Fibroblast of lung (primary cell): ENCODE data around the gene TMEM132D. TPM values are rescaled to one million over a fixed set of nuclear protein-coding genes. Genes with fewer than 3 reads are reported as not detected.

Source experiments
- DNase-seq, 2 donors: peaks; one replicate each; pipeline versions ENCODE4 v3.0.0 to v3.0.0-alpha.2; 2010; ENCODE audit warnings: low read depth in 2 of 2
- H2AFZ ChIP-seq: 2 replicates; pipeline ENCODE4 v1.5.1; 2012; ENCODE audit warnings: low read length, control low read depth, inconsistent platforms
- H3K27ac ChIP-seq: 2 replicates; pipeline ENCODE4 v1.5.1; 2011; ENCODE audit warnings: low read length, control low read depth; ENCODE audit not compliant: insufficient read depth
- H3K27me3 ChIP-seq: 2 replicates; pipeline ENCODE4 v1.5.1; 2011; ENCODE audit warnings: mild to moderate bottlenecking, low read length; ENCODE audit not compliant: control insufficient read depth, insufficient read depth
- H3K36me3 ChIP-seq: 2 replicates; pipeline ENCODE4 v1.5.1; 2011; ENCODE audit warnings: low read length; ENCODE audit not compliant: control insufficient read depth, insufficient read depth
- H3K4me1 ChIP-seq: 2 replicates; pipeline ENCODE4 v1.5.1; 2011; ENCODE audit warnings: low read length; ENCODE audit not compliant: control insufficient read depth, insufficient read depth; ENCODE audit errors: extremely low read depth
- H3K4me2 ChIP-seq: 2 replicates; pipeline ENCODE4 v1.5.1; 2011; ENCODE audit warnings: low read length, control low read depth; ENCODE audit not compliant: insufficient read depth; ENCODE audit errors: extremely low read depth
- H3K4me3 ChIP-seq, 4 experiments: fragments of 200-600 bp in 1 of 4; sonication (generic) in 1 of 4; replicated peaks in 1 of 4; 2 replicates each; pipeline ENCODE4 v1.5.1; 2011 to 2016; ENCODE audit warnings: low read length in 4 of 4, low read depth in 3 of 4, mild to moderate bottlenecking in 3 of 4, control low read depth in 2 of 4, inconsistent platforms in 1 of 4, mixed read lengths in 1 of 4; ENCODE audit not compliant: insufficient read depth in 1 of 4; ENCODE audit errors: control extremely low read depth in 1 of 4
- H3K79me2 ChIP-seq: 2 replicates; pipeline ENCODE4 v1.5.1; 2012; ENCODE audit warnings: mild to moderate bottlenecking, low read length, inconsistent platforms; ENCODE audit not compliant: control insufficient read depth, insufficient read depth
- H3K9ac ChIP-seq: 2 replicates; pipeline ENCODE4 v1.5.1; 2011; ENCODE audit warnings: mild to moderate bottlenecking, low read length, control low read depth; ENCODE audit not compliant: insufficient read depth
- H3K9me3 ChIP-seq: 2 replicates; pipeline ENCODE4 v1.5.1; 2012; ENCODE audit warnings: low read depth, low read length; ENCODE audit not compliant: control insufficient read depth, insufficient read depth
- H4K20me1 ChIP-seq: 2 replicates; pipeline ENCODE4 v1.5.1; 2011; ENCODE audit warnings: low read length; ENCODE audit not compliant: control insufficient read depth, insufficient read depth; ENCODE audit errors: extremely low read depth
- EZH2 ChIP-seq: IDR thresholded peaks from 2 replicates; pipeline ENCODE4 v1.5.1; 2012; ENCODE audit warnings: low read length, control low read depth, mild to moderate bottlenecking; ENCODE audit errors: missing control alignments
- polyA plus RNA-seq, 2 donors: library from polyadenylated mRNA; depleted of rRNA in 1 of 2; stranded (reverse) in 1 of 2; unstranded in 1 of 2; fragments of >200 nt; gene quantifications; 2 replicates each; pipeline ENCODE4 v1.2.1, GENCODE V29; 2011 to 2012; ENCODE audit warnings: missing spikeins in 1 of 2
- total RNA-seq: library from RNA; depleted of rRNA; stranded (reverse); fragments of >200 nt; gene quantifications from 2 replicates; pipeline ENCODE4 v1.2.1, GENCODE V29; 2014
- TF ChIP-seq, protein P1 (sequence below), 2 donors: IDR thresholded peaks in 1 of 2; conservative IDR thresholded peaks in 1 of 2; 1 replicate in 1 of 2; 2 replicates in 1 of 2; pipeline ENCODE4 v1.5.1; 2011 to 2012; ENCODE audit warnings: low read length in 2 of 2, control low read depth in 1 of 2, inconsistent platforms in 1 of 2, low read depth in 1 of 2, mild to moderate bottlenecking in 1 of 2

TMEM132D gene
- total and polyA plus RNA-seq, 2 donors (not counting 1 experiment from before 2014, with no cell fraction given), result not detected

DNA sequence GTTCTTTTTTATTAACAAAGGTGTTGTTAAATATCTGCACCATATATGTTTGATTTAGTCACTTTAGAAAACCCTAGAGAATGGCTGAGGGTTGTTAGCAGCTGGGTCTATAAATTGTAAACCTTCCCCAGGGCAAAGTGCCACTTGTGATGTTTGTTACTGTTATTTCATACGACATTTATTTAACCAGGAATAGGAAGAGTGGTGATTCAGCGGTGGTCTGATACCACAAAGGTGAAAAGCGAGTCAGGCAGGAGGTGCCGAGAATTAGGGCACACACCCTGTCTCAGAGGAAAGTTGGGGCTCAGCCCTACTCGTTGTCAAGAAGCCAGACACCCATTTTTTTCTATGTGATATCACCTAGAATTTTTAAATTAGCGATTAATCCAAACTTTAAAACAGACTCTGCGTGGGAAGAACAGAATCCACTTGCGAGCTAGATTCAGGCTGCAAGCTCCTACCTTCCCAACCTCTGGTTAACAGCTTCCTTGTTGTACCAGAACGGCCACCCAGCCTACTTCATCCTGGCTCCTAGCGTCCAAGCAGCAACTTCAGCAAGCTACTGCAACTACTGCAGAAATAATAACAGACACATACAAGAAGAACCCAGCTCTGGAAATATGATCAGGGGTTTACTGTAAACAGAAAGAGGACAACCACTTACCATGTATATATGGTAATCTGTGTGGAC, 126.7 kb downstream of the TMEM132D start:
- Histone ChIP-seq H3K4me1 (no peaks in the 10 kb centered on the region), H3K9me3 (no peaks in the 10 kb centered on the region), H3K79me2 (no peaks in the 10 kb centered on the region), H3K4me2 (no peak overlapping the region), H4K20me1 (no peaks in the 10 kb centered on the region), H3K27ac (no peak overlapping the region), H3K4me3 (no peak overlapping the region), H3K36me3 (no peaks in the 10 kb centered on the region), H2AFZ (no peak overlapping the region), H3K9ac (no peak overlapping the region), H3K27me3 (no peaks in the 10 kb centered on the region)
- peak in 1 of 2 donors; percentile 29 for DNase-seq
- TF ChIP-seq, protein P1, sequence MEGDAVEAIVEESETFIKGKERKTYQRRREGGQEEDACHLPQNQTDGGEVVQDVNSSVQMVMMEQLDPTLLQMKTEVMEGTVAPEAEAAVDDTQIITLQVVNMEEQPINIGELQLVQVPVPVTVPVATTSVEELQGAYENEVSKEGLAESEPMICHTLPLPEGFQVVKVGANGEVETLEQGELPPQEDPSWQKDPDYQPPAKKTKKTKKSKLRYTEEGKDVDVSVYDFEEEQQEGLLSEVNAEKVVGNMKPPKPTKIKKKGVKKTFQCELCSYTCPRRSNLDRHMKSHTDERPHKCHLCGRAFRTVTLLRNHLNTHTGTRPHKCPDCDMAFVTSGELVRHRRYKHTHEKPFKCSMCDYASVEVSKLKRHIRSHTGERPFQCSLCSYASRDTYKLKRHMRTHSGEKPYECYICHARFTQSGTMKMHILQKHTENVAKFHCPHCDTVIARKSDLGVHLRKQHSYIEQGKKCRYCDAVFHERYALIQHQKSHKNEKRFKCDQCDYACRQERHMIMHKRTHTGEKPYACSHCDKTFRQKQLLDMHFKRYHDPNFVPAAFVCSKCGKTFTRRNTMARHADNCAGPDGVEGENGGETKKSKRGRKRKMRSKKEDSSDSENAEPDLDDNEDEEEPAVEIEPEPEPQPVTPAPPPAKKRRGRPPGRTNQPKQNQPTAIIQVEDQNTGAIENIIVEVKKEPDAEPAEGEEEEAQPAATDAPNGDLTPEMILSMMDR (conservative IDR thresholded peaks at IDR 0.05 in 1 of 2, IDR thresholded peaks at IDR 0.05 in 1 of 2; ENCODE audit: low read depth in 1 of 2, low read length in 2 of 2), result no peak
- no peak for TF ChIP-seq EZH2

DNA sequence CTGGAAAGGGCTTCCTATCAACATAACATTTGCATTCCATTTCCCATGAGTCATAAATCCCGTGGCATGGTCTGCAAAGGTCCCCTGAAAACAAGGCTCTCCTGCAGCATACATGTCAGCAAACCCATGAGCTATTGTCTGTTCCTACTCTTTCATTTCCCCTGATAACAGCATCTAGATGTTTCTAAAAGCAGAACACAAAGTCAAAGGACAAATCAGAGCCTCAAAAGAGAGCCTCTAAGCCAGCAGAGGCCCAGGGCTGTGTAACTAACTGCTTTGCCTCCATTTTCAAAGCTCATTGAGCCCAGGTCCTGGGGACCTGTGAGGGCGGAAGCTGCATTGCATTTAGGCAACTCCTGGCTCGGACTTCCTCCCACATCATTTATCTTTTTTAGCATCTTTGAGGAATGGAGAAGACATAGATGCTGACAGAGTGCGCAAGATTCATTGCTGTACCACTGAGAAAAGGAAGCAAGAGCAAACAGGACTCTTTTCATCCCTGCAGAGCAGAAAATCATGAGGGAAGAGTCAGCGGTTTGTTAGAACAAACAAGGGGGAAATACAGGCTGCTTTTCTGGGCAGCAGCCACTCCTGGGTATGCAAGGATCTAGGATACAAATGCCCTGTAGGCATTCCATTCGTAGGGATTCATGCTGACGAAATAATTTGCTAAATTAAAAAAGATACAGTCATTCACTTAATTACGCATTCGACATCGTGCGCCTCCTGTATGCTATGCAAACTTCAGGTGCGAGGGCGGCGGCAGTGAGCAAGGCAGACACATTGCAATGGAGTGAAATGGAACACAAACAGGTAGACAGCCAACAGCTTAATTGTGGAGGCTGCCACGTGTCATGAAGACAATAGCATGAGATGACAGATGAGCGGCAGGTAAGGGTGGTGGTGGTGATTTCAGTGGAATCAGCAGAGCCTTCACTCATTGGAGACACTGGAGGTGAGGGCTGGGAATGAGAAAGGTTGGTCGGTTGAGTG, 131.0 kb downstream of the TMEM132D start:
- TF ChIP-seq, protein P1 (conservative IDR thresholded peaks at IDR 0.05 in 1 of 2, IDR thresholded peaks at IDR 0.05 in 1 of 2; ENCODE audit: low read depth in 1 of 2, low read length in 2 of 2), result no peak
- TF ChIP-seq EZH2, result no peak
- Histone ChIP-seq H3K27ac (no peak overlapping the region), H3K79me2 (no peaks in the 10 kb centered on the region), H4K20me1 (no peaks in the 10 kb centered on the region), H3K9ac (no peak overlapping the region), H3K9me3 (no peaks in the 10 kb centered on the region), H3K4me3 (no peak overlapping the region), H3K4me1 (no peaks in the 10 kb centered on the region), H2AFZ (no peak overlapping the region), H3K27me3 (no peaks in the 10 kb centered on the region), H3K36me3 (no peaks in the 10 kb centered on the region), H3K4me2 (no peak overlapping the region)
- peak in 1 of 2 donors; percentile 85 for DNase-seq

DNA sequence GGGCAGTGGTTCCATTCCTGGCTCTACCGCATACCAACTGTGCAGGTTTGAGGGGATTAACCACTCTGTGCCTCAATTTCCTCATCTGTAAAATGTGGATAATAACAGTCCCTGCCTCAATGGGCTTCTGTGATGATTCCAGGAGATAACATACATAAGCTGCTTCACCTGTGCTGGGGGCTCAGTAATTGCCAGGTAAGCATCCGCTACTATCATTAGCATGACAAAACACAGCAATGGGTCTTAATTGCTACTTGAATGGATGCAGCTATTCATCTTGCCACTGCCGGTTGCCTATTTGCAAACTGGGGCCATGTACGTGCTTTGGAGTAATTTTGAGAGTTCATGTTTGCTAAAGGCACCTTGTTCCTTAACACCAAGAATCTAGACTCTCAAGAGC, 132.6 kb downstream of the TMEM132D start:
- TF ChIP-seq, protein P1 (conservative IDR thresholded peaks at IDR 0.05 in 1 of 2, IDR thresholded peaks at IDR 0.05 in 1 of 2; ENCODE audit: low read depth in 1 of 2, low read length in 2 of 2), result no peak
- no peak for TF ChIP-seq EZH2
- no peaks in the 10 kb centered on the region for H3K36me3 ChIP-seq
- H3K9ac ChIP-seq, result no peak overlapping the region
- H3K4me3 ChIP-seq, result no peak overlapping the region
- H3K27ac ChIP-seq, result no peak overlapping the region
- H3K9me3 ChIP-seq, result no peaks in the 10 kb centered on the region
- H3K4me2 ChIP-seq, result no peak overlapping the region
- no peaks in the 10 kb centered on the region for H3K79me2 ChIP-seq
- no peaks in the 10 kb centered on the region for H4K20me1 ChIP-seq
- no peak overlapping the region for H2AFZ ChIP-seq
- H3K27me3 ChIP-seq, result no peaks in the 10 kb centered on the region
- H3K4me1 ChIP-seq, result no peaks in the 10 kb centered on the region
- no peak for DNase-seq
